ENCODE data around the gene GRK3. TPM values are rescaled to one million over a fixed set of nuclear protein-coding genes. Genes with fewer than 3 reads are reported as not detected.

The GRK3 gene
- total RNA-seq, 1 experiment from 2014 or later: 2.0 TPM

DNA sequence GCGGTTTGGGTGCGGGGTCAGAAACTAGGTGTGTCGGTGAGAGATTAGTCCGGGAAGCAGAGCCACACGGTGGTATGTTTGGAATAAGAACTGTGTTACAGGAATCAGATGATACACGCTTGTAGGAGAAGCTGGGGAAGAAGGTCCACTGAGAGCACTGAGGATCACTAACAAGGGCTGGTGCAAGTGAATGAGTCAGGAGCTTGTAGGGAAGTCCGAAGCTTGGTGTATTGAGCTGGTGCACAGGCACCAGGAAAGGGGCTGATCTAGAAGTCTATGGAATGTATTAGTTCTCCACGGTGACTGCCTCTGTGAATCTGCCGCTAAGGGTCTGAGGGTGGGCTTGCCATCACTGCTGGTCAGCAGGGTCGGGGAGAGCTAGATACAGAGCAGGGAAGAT, 18.8 kb upstream of the GRK3 start:
- Histone ChIP-seq H3K27ac (ENCODE audit: low read depth, low read length, poor library complexity, severe bottlenecking) (no peak overlapping the region), H3K27me3 (replicated peaks; ENCODE audit: insufficient read depth, low read depth, low read length, poor library complexity) (no peaks in the 10 kb centered on the region), H3K4me3 (ENCODE audit: low read depth, low read length, poor library complexity, severe bottlenecking) (no peak overlapping the region), H3K9me3 (ENCODE audit: low read depth, low read length, poor library complexity, severe bottlenecking) (no peaks in the 10 kb centered on the region), H3K36me3 (ENCODE audit: insufficient read depth, low read length, poor library complexity, severe bottlenecking) (no peaks in the 10 kb centered on the region), H3K4me1 (ENCODE audit: insufficient read depth, low read length, poor library complexity, severe bottlenecking) (no peaks in the 10 kb centered on the region)
- CTCF ChIA-PET: no interaction called here
- intact Hi-C loops (cut with micrococcal nuclease; ENCODE audit: unreplicated experiment): no loop called here
- TF ChIP-seq EZH2 (IDR thresholded peaks at IDR 0.05; ENCODE audit: borderline replicate concordance, low read depth, low read length, poor library complexity, severe bottlenecking): no peak
- TF ChIP-seq, protein P1, sequence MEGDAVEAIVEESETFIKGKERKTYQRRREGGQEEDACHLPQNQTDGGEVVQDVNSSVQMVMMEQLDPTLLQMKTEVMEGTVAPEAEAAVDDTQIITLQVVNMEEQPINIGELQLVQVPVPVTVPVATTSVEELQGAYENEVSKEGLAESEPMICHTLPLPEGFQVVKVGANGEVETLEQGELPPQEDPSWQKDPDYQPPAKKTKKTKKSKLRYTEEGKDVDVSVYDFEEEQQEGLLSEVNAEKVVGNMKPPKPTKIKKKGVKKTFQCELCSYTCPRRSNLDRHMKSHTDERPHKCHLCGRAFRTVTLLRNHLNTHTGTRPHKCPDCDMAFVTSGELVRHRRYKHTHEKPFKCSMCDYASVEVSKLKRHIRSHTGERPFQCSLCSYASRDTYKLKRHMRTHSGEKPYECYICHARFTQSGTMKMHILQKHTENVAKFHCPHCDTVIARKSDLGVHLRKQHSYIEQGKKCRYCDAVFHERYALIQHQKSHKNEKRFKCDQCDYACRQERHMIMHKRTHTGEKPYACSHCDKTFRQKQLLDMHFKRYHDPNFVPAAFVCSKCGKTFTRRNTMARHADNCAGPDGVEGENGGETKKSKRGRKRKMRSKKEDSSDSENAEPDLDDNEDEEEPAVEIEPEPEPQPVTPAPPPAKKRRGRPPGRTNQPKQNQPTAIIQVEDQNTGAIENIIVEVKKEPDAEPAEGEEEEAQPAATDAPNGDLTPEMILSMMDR (conservative IDR thresholded peaks at IDR 0.05; ENCODE audit: low read depth, low read length): no peak
- no peak for DNase-seq (ENCODE audit: low spot score)
- POLR2A ChIA-PET (ENCODE audit: low non-redundant PET): no interaction called here
- BruUV-seq (replicated peaks): no TSS peak

DNA sequence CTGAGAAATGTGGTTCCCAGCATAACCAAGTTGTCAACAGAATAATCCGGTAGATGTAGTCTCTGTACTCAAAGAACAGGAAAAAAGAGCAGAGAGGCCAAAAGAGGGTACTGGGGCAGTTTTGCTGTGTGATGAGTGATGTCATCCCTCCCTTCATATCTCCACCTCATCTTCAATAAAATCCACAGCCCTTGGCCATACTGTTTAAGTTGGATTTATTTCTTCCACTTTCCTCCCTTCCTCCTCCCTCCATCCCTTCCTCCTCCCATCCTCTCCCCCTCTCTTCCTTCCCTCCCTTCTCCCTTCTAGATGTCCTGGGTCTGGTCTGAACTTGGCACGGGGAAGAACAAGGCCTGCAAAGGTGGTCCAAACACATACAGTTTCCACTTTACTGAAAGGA, 18.2 kb upstream of the GRK3 start:
- no peaks in the 10 kb centered on the region for H3K9me3 ChIP-seq (ENCODE audit: low read depth, low read length, poor library complexity, severe bottlenecking)
- H3K4me1 ChIP-seq (ENCODE audit: insufficient read depth, low read length, poor library complexity, severe bottlenecking): no peaks in the 10 kb centered on the region
- ChIA-PET POLR2A (ENCODE audit: low non-redundant PET) (no interaction called here), CTCF (no interaction called here)
- TF ChIP-seq EZH2 (IDR thresholded peaks at IDR 0.05; ENCODE audit: borderline replicate concordance, low read depth, low read length, poor library complexity, severe bottlenecking): no peak
- TF ChIP-seq, protein P1 (conservative IDR thresholded peaks at IDR 0.05; ENCODE audit: low read depth, low read length): no peak
- H3K36me3 ChIP-seq (ENCODE audit: insufficient read depth, low read length, poor library complexity, severe bottlenecking): no peaks in the 10 kb centered on the region
- no TSS peak for BruUV-seq (replicated peaks)
- no peak overlapping the region for H3K27ac ChIP-seq (ENCODE audit: low read depth, low read length, poor library complexity, severe bottlenecking)
- intact Hi-C loops (cut with micrococcal nuclease; ENCODE audit: unreplicated experiment): no loop called here
- no peak for DNase-seq (ENCODE audit: low spot score)
- H3K4me3 ChIP-seq (ENCODE audit: low read depth, low read length, poor library complexity, severe bottlenecking): no peak overlapping the region
- no peaks in the 10 kb centered on the region for H3K27me3 ChIP-seq (replicated peaks; ENCODE audit: insufficient read depth, low read depth, low read length, poor library complexity)

DNA sequence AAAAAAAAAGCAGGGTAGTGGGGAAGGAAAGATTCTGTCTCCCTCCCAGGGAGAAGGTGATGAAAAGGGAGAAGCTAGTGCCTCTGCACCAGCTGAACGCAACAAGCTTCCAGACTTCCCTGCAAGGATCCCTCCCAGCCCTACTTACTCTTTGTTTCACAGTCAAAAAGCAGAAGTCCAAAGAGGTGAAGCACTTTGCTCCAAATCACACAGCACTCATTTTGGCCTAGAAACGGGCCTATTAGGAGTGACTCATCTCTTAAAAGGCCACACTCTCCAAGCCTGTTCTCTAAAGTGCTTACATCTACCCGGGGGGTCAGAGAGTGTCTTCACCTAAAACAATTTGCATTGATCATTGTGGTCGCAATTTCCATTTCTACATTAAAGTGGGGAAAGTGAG, 17.7 kb upstream of the GRK3 start:
- Histone ChIP-seq H3K27me3 (replicated peaks; ENCODE audit: insufficient read depth, low read depth, low read length, poor library complexity) (no peaks in the 10 kb centered on the region), H3K9me3 (ENCODE audit: low read depth, low read length, poor library complexity, severe bottlenecking) (no peaks in the 10 kb centered on the region), H3K27ac (ENCODE audit: low read depth, low read length, poor library complexity, severe bottlenecking) (no peak overlapping the region), H3K4me3 (ENCODE audit: low read depth, low read length, poor library complexity, severe bottlenecking) (no peak overlapping the region), H3K36me3 (ENCODE audit: insufficient read depth, low read length, poor library complexity, severe bottlenecking) (no peaks in the 10 kb centered on the region), H3K4me1 (ENCODE audit: insufficient read depth, low read length, poor library complexity, severe bottlenecking) (no peaks in the 10 kb centered on the region)
- TF ChIP-seq, protein P1 (conservative IDR thresholded peaks at IDR 0.05; ENCODE audit: low read depth, low read length): no peak
- no peak for TF ChIP-seq EZH2 (IDR thresholded peaks at IDR 0.05; ENCODE audit: borderline replicate concordance, low read depth, low read length, poor library complexity, severe bottlenecking)
- BruUV-seq (replicated peaks): no TSS peak
- intact Hi-C loops (cut with micrococcal nuclease; ENCODE audit: unreplicated experiment): no loop called here
- no peak for DNase-seq (ENCODE audit: low spot score)
- POLR2A ChIA-PET (ENCODE audit: low non-redundant PET): no interaction called here
- CTCF ChIA-PET: no interaction called here

All from A673 (cell line).